A673 (cell line): Measurements from ENCODE around the gene C1orf159.

ENCODE experiments used
- CTCF ChIP-seq: fragments of 300-800, 200-600 bp; sonication (generic); conservative IDR thresholded peaks from 2 replicates; pipeline ENCODE4 v1.5.1; 2017; ENCODE audit warnings: low read depth, mild to moderate bottlenecking, antibody characterized with exemption, low read length, moderate library complexity, mixed read lengths
- EZH2 ChIP-seq: fragments of 200-600 bp; sonication (generic); IDR thresholded peaks from 2 replicates; pipeline ENCODE4 v1.6.1; 2017; ENCODE audit warnings: borderline replicate concordance, low read depth, mild to moderate bottlenecking, mixed read lengths, antibody characterized with exemption, low read length; ENCODE audit not compliant: poor library complexity, severe bottlenecking

- TF ChIP-seq EZH2 = no peak
- no peak for TF ChIP-seq CTCF
Measured at GRCh38 chr1:1153874-1154273, 38.0 kb upstream of the C1orf159 start.
